SH-SY5Y (cell line): ENCODE data around the gene CTRB2.

Source experiments
- GATA2 ChIP-seq: IDR thresholded peaks from 2 replicates; pipeline ENCODE4 v1.6.1; 2011; ENCODE audit warnings: mild to moderate bottlenecking, low read depth, low read length
- GATA3 ChIP-seq: IDR thresholded peaks from 2 replicates; pipeline ENCODE4 v1.6.1; 2011; ENCODE audit warnings: low read depth, mild to moderate bottlenecking, low read length, moderate library complexity

DNA sequence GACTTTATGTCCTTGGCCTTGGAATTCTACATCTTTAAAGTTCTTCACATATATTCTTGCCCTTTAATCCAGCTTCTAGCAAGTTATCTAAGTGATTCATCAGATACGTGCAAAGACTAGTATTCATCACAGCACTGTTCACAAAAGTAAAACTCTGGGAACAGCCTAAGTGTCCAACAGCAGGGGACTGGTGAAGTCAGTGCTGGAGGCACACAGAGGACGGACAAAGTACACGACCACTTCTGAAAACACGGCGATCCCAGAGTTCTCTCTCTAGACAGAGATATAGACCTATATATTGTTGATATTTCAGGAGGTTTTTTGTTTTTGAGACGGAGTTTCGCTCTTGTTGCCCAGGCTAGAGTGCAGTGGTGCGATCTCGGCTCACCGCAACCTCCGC lies 24.6 kb upstream of the CTRB2 start:
- no peak for TF ChIP-seq GATA2
- no peak for TF ChIP-seq GATA3
